ENCODE data around the gene GRM2.
A peak's percentile ranks its signal among the peaks of the same experiment; 100 is the strongest.

- no peak for TF ChIP-seq POLR2AphosphoS5 (IDR thresholded peaks at IDR 0.05)
- peak in 2 of 4 experiments; percentile 39 to 73 for TF ChIP-seq CTCF (IDR thresholded peaks at IDR 0.05)
- TF ChIP-seq POLR2A (IDR thresholded peaks at IDR 0.05), result no peak
These were observed 11.9 kb downstream of the GRM2 start for GRCh38 chr3:51718547-51719409.

Measured in prostate gland (tissue), 2 donors.